Activated effector memory CD4-positive, alpha-beta T cell treated with anti-CD3 and anti-CD28 coated beads, Interleukin-2, amount 50 U/mL, for 16 hours (primary cell): ENCODE data around the gene TPRG1.

Experiments used
- DNase-seq: peaks from one replicate; pipeline ENCODE4 v3.0.0-alpha.2; 2020

Gene TPRG1

DNA sequence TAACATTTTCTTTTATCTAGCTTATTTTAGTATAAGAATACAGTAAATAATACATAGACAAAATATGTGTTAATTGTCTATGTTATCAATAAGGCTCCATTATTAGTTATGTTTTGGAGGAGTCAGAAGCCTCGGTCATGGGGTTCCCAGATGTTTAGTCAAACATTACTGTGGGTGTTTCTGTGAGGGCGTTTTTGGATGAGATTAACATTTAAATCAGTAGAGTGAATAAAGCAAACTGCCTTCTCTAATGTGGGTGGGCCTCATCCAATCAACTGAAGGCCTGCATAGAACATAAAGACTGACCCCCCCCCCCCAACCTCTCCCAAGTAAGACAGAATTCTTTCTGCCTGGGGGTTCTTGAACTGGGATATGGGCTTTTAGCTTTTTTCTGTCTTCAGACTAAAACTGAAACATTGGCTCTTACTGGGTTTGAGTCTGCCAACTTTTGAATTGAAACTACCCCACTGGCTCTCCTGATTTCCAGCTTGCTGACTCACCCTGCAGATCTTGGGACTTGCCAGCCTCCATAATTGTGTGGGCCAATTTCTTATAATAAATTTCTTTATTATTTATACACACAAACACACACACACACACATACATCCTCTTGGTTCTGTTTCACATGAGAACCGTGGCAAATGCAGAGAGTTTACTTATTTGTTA lies 192.0 kb downstream of the TPRG1 start:
- no peak for DNase-seq

DNA sequence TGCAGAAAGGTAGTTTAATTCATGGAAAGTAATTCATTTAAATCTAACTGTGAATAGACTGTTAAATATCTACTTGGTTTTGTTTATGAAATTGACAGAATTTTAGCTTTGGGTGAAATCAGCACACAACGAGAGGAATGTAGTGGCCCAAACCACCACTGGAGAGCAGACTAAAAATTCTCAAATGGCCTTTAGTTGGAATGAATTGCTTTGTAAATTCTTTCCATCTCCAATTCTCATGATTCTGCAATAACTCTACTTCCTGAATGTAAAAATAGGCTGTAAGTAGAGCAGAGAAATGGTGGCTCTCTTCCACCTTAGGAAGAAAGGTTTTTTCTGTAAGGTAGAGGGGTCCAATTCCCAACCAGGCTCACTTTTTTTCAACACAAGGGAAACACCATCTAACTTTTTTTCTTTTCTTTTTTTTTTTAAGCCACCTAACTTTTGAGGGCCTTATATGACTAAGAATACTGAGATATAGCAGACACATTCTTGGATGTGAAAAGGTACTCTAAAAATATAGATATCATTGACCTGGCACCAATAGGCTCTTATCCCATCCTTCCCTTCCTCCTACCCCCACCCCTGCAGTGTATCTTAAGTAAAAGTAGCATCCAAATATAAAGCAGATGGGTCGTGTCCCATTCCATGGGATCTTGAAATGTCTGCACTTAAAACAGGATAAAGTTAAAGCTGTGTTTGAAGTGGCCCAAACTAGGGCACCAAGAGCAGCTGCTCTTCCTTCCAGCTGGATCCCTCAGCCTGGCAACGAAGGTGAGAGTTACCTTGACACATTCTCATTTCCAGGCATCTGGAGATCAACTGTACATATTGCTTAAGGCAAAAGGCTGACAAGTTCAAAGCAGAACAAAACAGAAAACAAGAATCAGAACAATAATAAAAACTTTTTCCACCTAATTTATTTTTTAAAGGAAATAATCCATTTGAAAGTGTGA lies 194.1 kb downstream of the TPRG1 start:
- no peak for DNase-seq

DNA sequence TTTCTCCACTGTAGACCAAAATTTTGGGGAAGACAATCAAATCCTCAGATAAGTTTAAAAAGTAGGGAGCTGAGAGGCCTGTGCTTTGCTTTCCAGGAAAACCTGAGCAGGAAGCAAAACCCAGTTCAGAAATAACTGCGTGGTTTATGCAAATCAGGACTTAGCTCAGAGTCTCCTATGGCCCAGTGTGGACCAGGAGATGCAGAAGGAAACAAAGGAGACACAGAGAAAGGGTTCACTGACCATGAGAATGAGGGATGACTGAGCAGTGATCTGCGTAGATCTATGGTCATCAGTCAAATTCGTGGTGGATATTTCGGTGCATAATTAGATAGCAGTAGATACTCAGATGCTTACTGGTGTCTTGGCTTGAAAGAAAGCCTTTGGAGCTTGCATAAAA lies 196.6 kb downstream of the TPRG1 start:
- DNase-seq = no peak

DNA sequence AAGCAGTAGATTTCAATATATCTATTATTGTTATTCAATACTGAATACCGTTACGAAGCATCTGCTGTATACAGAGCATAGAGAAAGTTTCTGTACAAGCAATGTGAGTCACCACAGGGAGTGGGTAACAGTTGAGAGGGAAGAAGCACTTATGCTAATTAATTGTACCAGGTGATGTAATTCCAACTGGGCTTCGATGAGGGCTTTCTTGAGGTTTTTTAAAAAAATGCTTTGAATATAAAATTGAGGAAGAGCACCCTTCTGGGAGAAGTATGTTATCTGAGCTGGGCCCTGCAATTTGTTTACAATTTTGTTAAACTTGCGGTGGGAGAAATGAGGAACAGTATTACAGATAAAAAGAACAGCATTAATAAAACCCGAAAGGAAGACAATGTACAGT lies 197.9 kb downstream of the TPRG1 start:
- DNase-seq = no peak

DNA sequence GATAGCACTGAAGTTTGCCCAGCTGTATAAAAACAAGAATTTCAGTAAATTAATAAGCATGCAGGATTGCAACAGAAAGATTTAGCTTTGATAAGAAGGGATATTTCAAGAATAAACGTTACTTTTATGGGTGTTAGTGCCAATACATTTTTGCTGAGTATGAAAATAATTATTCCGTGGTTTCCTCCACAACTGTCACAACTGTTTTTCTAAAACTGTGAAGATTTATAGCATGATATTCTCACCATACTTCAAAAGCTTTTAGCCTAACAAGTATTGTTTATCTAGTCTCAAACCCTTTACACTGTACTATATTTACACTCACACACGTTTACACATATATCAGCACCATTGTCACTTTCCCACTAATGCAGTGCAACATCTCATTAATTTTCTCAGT lies 200.5 kb downstream of the TPRG1 start:
- no peak for DNase-seq
